Heart left ventricle (tissue), 16 donors: Measurements from ENCODE around the gene CCDC178. TPM values are rescaled to one million over a fixed set of nuclear protein-coding genes. Genes with fewer than 3 reads are reported as not detected.

Experiments
- ATAC-seq, 4 donors: fragments of 200-7000 bp; cut with Tn5 transposase; one replicate each; pipeline ENCODE4 v1.9.1; 2020 to 2022; ENCODE audit warnings: moderate library complexity in 4 of 4, mild to moderate bottlenecking in 3 of 4, moderate number of reproducible peaks in 1 of 4
- DNase-seq, 5 donors: peaks; one replicate each; pipeline ENCODE4 v3.0.0-alpha.2; 2020
- H3K27ac ChIP-seq, 12 donors: fragments of 200-600 bp; sonication (generic) in 4 of 12; one replicate each; pipeline versions ENCODE4 v1.5.0 to v1.8.0; 2016 to 2022; ENCODE audit warnings: mild to moderate bottlenecking in 2 of 12
- H3K27me3 ChIP-seq, 9 donors: fragments of 200-600 bp; sonication (generic) in 2 of 9; one replicate each; pipeline versions ENCODE4 v1.5.1 to v1.8.0; 2016 to 2022; ENCODE audit warnings: mild to moderate bottlenecking in 3 of 9
- H3K36me3 ChIP-seq, 9 donors: fragments of 200-600 bp; sonication (generic) in 2 of 9; one replicate each; pipeline versions ENCODE4 v1.5.0 to v1.8.0; 2018 to 2022; ENCODE audit warnings: mild to moderate bottlenecking in 2 of 9
- H3K4me1 ChIP-seq, 12 donors: fragments of 200-600 bp; sonication (generic) in 4 of 12; one replicate each; pipeline versions ENCODE4 v1.5.0 to v1.8.0; 2016 to 2022; ENCODE audit warnings: mild to moderate bottlenecking in 3 of 12
- H3K4me3 ChIP-seq, 12 donors: fragments of 200-600 bp; sonication (generic) in 4 of 12; one replicate each; pipeline versions ENCODE4 v1.5.0 to v1.8.0; 2017 to 2022; ENCODE audit warnings: mild to moderate bottlenecking in 9 of 12, moderate library complexity in 4 of 12
- H3K9me3 ChIP-seq, 12 donors: fragments of 200-600 bp; sonication (generic) in 4 of 12; one replicate each; pipeline versions ENCODE4 v1.5.0 to v1.8.0; 2016 to 2022; ENCODE audit warnings: mild to moderate bottlenecking in 1 of 12
- CTCF ChIP-seq, 12 donors: fragments of 200-600 bp; sonication (generic) in 4 of 12; IDR thresholded peaks; one replicate each; pipeline versions ENCODE4 v1.5.0 to v1.8.0; 2018 to 2022; ENCODE audit warnings: antibody characterized with exemption in 12 of 12, mild to moderate bottlenecking in 5 of 12
- POLR2A ChIP-seq, 2 donors: fragments of 450-650 bp; IDR thresholded peaks; one replicate each; pipeline ENCODE4 v1.6.1; 2017; ENCODE audit warnings: antibody characterized with exemption in 2 of 2, mild to moderate bottlenecking in 2 of 2, moderate library complexity in 2 of 2
- WGBS, 4 donors: extraction: QIAGEN DNeasy Blood & Tissue Kit in 2 of 4; methylation state at CpG; one replicate each; pipeline versions ENCODE4 v1.1.5 to v1.1.7; 2013 to 2018; 5-methylcytosine and 5-hydroxymethylcytosine counted together
- intact Hi-C, 10 donors: fragments of 100-400 bp; cut with DNase I; formaldehyde crosslinking; loops; one replicate each; pipeline versions ENCODE4 v1.11.1 to v1.14.2; 2022
- polyA plus RNA-seq, 2 donors: library from polyadenylated mRNA; stranded (reverse); fragments of 200-250 nt; gene quantifications; one replicate each; pipeline ENCODE4 v1.2.3, GENCODE V29; 2013
- total RNA-seq, 9 donors: library from RNA; depleted of rRNA in 2 of 9; stranded (reverse); fragments of >200 nt in 2 of 9; fragmentation: NEBNext Ultra II Directional in 3 of 9; extraction: Animal tissue kit (Norgen Biotek cat#: 25700) in 3 of 9; gene quantifications; one replicate each; pipeline versions ENCODE4 v1.1.0 to v1.2.4, GENCODE V29; 2016 to 2023
- donor health status: ischemic (EF 13 %, LVEDD 7.1; RV severe dilation, severe dysfunction).
- donor health status: healthy with polysubstance abuse.
- donor health status: DM: no; HTN: yes; CAD: no.
- donor health status: DM: no; HTN: no; CAD: no.
- donor health status: ischemic (EF 25% LVEDD 6.9; RV normal size, moderate dysfunction).
- donor health status: ischemic (EF 25% LVEDD 5.7; RV mildly dilated, moderate dysfunction).
- donor health status: healthy.
- donor health status: DM: yes; HTN: yes; CAD: no.
- donor health status: ischemic (EF 35%, LVEDD 5.7; RV mildly dilated, moderate dysfunction).
- donor health status: nonischemic (EF 11% LVEDD 7.7; RV severe dilation, severe dysfunction).
- donor health status: DM: yes; HTN: yes; CAD: no.
- donor health status: PGD.
- donor health status: ischemic (EF 29% LVEDD 5.4; RV normal size, mild dysfunction).
- donor health status: nonischemic (EF 23%, LVEDD 6.1; RV moderate dilation, normal function).

Gene CCDC178
- total and polyA plus RNA-seq, 11 donors = 0.23 to 1.00 (median 0.41) TPM; not detected in 3

GRCh38 chr18:33184958-33185357, 255.6 kb downstream of the CCDC178 start:
- no peak for ATAC-seq
- Histone ChIP-seq H3K27ac (no peak overlapping the region), H3K27me3 (peaks cover 0 to 4% (median 0%) of the 10 kb centered on the region in 9 donors), H3K4me3 (no peak overlapping the region), H3K9me3 (no peaks in the 10 kb centered on the region), H3K4me1 (no peaks in the 10 kb centered on the region), H3K36me3 (no peaks in the 10 kb centered on the region)
- intact Hi-C loops = loop anchor here in 1 of 10 donors (10.0 kb wide), 1 partner anchor 60 kb away; no protein-coding TSS in a partner anchor
- 48 to 66% (median 54%) methylated on average over 3 of the region's 3 CpGs for WGBS, 4 donors
- no peak for TF ChIP-seq POLR2A (IDR thresholded peaks at IDR 0.05)
- TF ChIP-seq CTCF (IDR thresholded peaks at IDR 0.05) = no peak
- no peak for DNase-seq

GRCh38 chr18:33184175-33184574, 256.3 kb downstream of the CCDC178 start:
- no peaks in the 10 kb centered on the region for H3K4me1 ChIP-seq
- ATAC-seq = no peak
- peaks cover 0 to 4% (median 0%) of the 10 kb centered on the region in 9 donors for H3K27me3 ChIP-seq
- WGBS, 4 donors = 46 to 50% (median 48%) methylated on average over 3 of the region's 3 CpGs
- no peak overlapping the region for H3K27ac ChIP-seq
- no peak for DNase-seq
- no peaks in the 10 kb centered on the region for H3K36me3 ChIP-seq
- TF ChIP-seq POLR2A (IDR thresholded peaks at IDR 0.05) (no peak), CTCF (IDR thresholded peaks at IDR 0.05) (no peak)
- no peak overlapping the region for H3K4me3 ChIP-seq
- intact Hi-C loops = loop anchor here in 1 of 10 donors (10.0 kb wide), 1 partner anchor 61 kb away; no protein-coding TSS in a partner anchor
- no peaks in the 10 kb centered on the region for H3K9me3 ChIP-seq

GRCh38 chr18:33183136-33183535, 257.4 kb downstream of the CCDC178 start:
- Histone ChIP-seq H3K4me3 (no peak overlapping the region), H3K36me3 (no peaks in the 10 kb centered on the region), H3K9me3 (no peaks in the 10 kb centered on the region), H3K27me3 (peaks cover 0 to 4% (median 0%) of the 10 kb centered on the region in 9 donors), H3K27ac (no peak overlapping the region), H3K4me1 (no peaks in the 10 kb centered on the region)
- TF ChIP-seq POLR2A (IDR thresholded peaks at IDR 0.05) = no peak
- TF ChIP-seq CTCF (IDR thresholded peaks at IDR 0.05) = no peak
- WGBS, 4 donors = 79 to 85% (median 83%) methylated on average over 4 of the region's 4 CpGs
- ATAC-seq = no peak
- no peak for DNase-seq
- intact Hi-C loops = loop anchor here in 1 of 10 donors (10.0 kb wide), 1 partner anchor 62 kb away; no protein-coding TSS in a partner anchor

GRCh38 chr18:33181016-33181415, 259.5 kb downstream of the CCDC178 start:
- Histone ChIP-seq H3K36me3 (no peaks in the 10 kb centered on the region), H3K27me3 (peaks cover 0 to 4% (median 0%) of the 10 kb centered on the region in 9 donors), H3K4me3 (no peak overlapping the region), H3K27ac (no peak overlapping the region), H3K9me3 (no peaks in the 10 kb centered on the region), H3K4me1 (no peaks in the 10 kb centered on the region)
- ATAC-seq = no peak
- WGBS, 4 donors = 73 to 81% (median 77%) methylated on average over 2 of the region's 2 CpGs
- TF ChIP-seq CTCF (IDR thresholded peaks at IDR 0.05) (no peak), POLR2A (IDR thresholded peaks at IDR 0.05) (no peak)
- no peak for DNase-seq
- intact Hi-C loops = loop anchor here in 1 of 10 donors (10.0 kb wide), 1 partner anchor 64 kb away; no protein-coding TSS in a partner anchor
